Lower leg skin (tissue), 4 donors: ENCODE results near the gene UBA3. TPM values are rescaled to one million over a fixed set of nuclear protein-coding genes. Genes with fewer than 3 reads are reported as not detected.

ENCODE experiments used
- DNase-seq, 2 donors: peaks; one replicate each; pipeline ENCODE4 v3.0.0-alpha.2; 2019; ENCODE audit warnings: low spot score in 2 of 2
- H3K4me3 ChIP-seq: fragments of 200-600 bp; sonication (generic); 2 replicates; pipeline ENCODE4 v1.5.1; 2017; ENCODE audit warnings: mild to moderate bottlenecking, low read depth; ENCODE audit not compliant: poor library complexity, severe bottlenecking
- CTCF ChIP-seq, 3 donors: fragments of 450-650 bp; IDR thresholded peaks; one replicate each; pipeline ENCODE4 v1.5.1; 2016; ENCODE audit warnings: antibody characterized with exemption in 3 of 3, mild to moderate bottlenecking in 3 of 3, moderate library complexity in 2 of 3
- POLR2A ChIP-seq, 2 donors: fragments of 450-650 bp; IDR thresholded peaks; one replicate each; pipeline ENCODE4 v1.6.1; 2016 to 2017; ENCODE audit warnings: antibody characterized with exemption in 2 of 2, mild to moderate bottlenecking in 1 of 2, moderate library complexity in 1 of 2
- WGBS, 2 donors: methylation state at CpG; one replicate each; pipeline ENCODE4 v1.1.5; 2018; 5-methylcytosine and 5-hydroxymethylcytosine counted together
- intact Hi-C: fragments of 100-400 bp; cut with DNase I; formaldehyde crosslinking; loops from one replicate; pipeline ENCODE4 v1.15.0; 2023; ENCODE audit warnings: low total_unique reads
- total RNA-seq, 4 donors: library from RNA; depleted of rRNA; stranded (reverse); fragments of >200 nt; gene quantifications; one replicate each; pipeline ENCODE4 v1.1.0, GENCODE V29; 2016

Gene UBA3
- total RNA-seq, 4 donors from 2014 or later, result 33.8 to 54.6 (median 36.6) TPM

GRCh38 chr3:69012100-69012799 lies 67.9 kb downstream of the UBA3 start:
- DNase-seq, result peak in 1 of 2 donors; percentile 59
- WGBS, 2 donors, result 34 to 36% methylated on average over 22 of the region's 22 CpGs
- intact Hi-C loops, result no loop called here

GRCh38 chr3:69011096-69011730 lies 69.0 kb downstream of the UBA3 start:
- DNase-seq, result no peak
- intact Hi-C loops, result no loop called here
- no peak for TF ChIP-seq POLR2A (IDR thresholded peaks at IDR 0.05)
- TF ChIP-seq CTCF (IDR thresholded peaks at IDR 0.05), result no peak
- no peak overlapping the region for H3K4me3 ChIP-seq
- WGBS, 2 donors, result 89 to 95% methylated on average over 8 of the region's 8 CpGs

More at GRCh38 chr3:69012100-69012799, 67.9 kb downstream of the UBA3 start:
- TF ChIP-seq CTCF (IDR thresholded peaks at IDR 0.05) (no peak), POLR2A (IDR thresholded peaks at IDR 0.05) (no peak)
- H3K4me3 ChIP-seq, result peak overlapping the region; percentile 97

GRCh38 chr3:69009559-69010410 lies 70.4 kb downstream of the UBA3 start:
- no peak for TF ChIP-seq POLR2A (IDR thresholded peaks at IDR 0.05)
- no peak for TF ChIP-seq CTCF (IDR thresholded peaks at IDR 0.05)
- no peak overlapping the region for H3K4me3 ChIP-seq
- peak in 1 of 2 donors; percentile 33 for DNase-seq
- 36 to 48% methylated on average over 3 of the region's 3 CpGs for WGBS, 2 donors
- intact Hi-C loops, result no loop called here

- H3K4me3 ChIP-seq, result no peak overlapping the region
- TF ChIP-seq POLR2A (IDR thresholded peaks at IDR 0.05) (no peak), CTCF (IDR thresholded peaks at IDR 0.05) (no peak)
- intact Hi-C loops, result no loop called here
- 51 to 65% methylated on average over 2 of the region's 2 CpGs for WGBS, 2 donors
- DNase-seq, result no peak
Measured at GRCh38 chr3:69008980-69009379, 71.2 kb downstream of the UBA3 start.

- no peak overlapping the region for H3K4me3 ChIP-seq
- TF ChIP-seq CTCF (IDR thresholded peaks at IDR 0.05) (no peak), POLR2A (IDR thresholded peaks at IDR 0.05) (no peak)
- WGBS, 2 donors, result 55 to 63% methylated on average over 5 of the region's 5 CpGs
- intact Hi-C loops, result no loop called here
- DNase-seq, result no peak
Measured at GRCh38 chr3:69005791-69006482, 74.2 kb downstream of the UBA3 start.
